Right kidney (tissue), 1 donor: ENCODE results near the gene SRPRB.
"Not testable (repeated sequence)": the region's sequence is repeated elsewhere in the genome, so short reads cannot be mapped to it uniquely, and the experiment has no call there.

Experiments used
- DNase-seq: peaks from one replicate; pipeline ENCODE4 v3.0.0-alpha.2; 2016

SRPRB gene

GRCh38 chr3:133777807-133778568 lies 27.6 kb upstream of the SRPRB start:
- DNase-seq = no peak

GRCh38 chr3:133779626-133780203 lies 25.9 kb upstream of the SRPRB start:
- no peak for DNase-seq

- not testable (repeated sequence) for DNase-seq
Measured at GRCh38 chr3:133780756-133781155, 24.9 kb upstream of the SRPRB start.

DNA sequence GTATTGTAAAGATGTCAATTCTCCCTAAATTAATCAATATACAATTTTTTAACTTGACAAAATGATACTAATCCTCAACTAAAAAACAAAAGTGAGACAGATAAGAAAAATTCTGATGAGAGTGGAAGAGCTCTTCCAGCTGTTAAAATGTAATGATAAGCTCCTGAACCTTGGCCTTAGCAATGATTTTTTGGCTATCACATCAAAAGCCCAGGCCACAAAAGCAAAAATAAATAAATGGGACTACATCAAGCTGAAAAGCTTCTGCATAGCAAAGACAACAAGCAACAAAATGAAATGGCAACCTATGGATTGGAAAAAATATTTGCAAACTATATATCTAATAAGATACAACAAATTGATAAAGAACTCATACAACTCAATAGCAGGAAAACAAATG lies 24.0 kb upstream of the SRPRB start:
- DNase-seq = no peak

- DNase-seq = no peak
Measured at GRCh38 chr3:133782454-133782853, 23.2 kb upstream of the SRPRB start.

- DNase-seq = no peak
Measured at GRCh38 chr3:133783762-133784161, 21.9 kb upstream of the SRPRB start.

DNA sequence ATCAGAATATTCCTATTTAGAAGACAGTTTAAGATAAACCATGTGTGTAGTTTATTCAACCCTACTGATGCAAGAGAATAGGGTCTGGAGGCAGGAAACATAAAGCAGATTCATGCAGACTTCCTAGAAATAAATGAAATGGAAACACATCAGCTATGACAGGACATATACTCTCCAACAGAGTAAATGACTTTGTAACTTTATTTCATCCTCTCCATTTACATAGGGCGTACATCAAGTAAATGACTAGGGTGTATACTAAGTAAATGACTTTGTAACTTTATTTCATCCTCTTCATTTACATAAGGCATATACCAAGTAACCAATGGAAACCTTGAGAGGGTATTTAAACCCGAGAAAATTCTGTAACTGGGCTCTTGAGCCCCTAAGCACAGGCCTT lies 17.6 kb upstream of the SRPRB start:
- DNase-seq = no peak

DNA sequence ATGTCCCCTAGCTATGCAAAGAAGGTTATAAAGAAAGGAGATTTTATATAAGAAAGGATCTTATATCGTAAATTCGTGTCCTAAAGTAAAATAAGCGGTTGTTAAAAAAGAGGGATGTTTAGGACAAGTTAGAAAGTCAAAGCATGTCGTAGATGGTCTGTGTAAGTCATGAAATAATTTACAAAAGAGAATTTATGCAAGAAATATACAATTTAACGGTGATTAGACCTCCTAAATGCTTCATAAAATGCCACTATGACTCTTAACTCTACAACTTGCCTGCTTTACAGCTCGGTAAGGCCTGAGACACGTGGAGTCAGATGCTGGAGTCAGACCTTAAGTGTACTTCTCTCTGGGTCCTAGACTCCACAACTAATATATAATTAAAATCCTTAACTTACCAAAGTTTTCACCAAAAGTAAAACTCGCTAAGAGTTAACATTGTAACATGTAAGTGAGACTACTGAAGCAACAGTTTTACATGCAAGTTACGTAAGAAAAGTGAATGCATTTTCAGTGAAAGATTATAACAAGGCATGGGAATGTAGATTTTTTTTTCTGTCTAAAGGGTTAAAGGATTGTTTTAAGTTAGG lies 13.3 kb upstream of the SRPRB start:
- DNase-seq = no peak

DNA sequence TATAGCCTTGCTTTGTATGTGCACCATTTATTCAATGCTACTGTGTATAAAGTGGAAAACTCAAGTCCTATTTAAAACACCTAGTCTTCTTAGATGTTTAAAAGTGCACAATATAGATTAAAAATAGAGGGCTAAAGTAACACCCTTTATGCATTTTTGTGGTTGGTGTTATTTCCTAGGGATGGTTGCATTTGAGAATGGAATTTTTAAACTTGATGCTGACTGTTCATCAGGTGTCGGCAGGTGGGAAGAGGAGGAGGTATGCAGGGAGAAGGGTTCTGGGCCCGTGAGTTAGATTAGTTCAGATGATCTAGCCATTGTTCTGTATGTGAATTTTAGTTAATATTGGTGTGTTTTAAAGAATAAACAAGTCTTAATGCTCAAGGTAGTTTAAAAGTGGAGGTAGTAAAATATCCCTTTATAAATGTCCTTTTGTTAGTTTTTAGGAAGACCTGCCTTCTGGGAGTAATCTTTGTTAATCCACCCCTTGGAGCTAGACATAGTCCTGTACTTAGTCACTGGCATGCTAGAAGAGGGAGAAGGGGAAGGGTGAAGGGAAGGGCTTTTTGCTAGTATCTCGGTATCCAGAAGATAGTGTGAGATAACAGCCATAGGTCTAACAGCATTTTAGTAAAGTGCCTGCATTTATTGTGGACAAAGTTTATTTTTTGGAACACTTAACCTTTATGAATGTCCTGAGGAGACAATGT lies 8.1 kb upstream of the SRPRB start:
- no peak for DNase-seq

- no peak for DNase-seq
Measured at GRCh38 chr3:133799794-133800585, 5.6 kb upstream of the SRPRB start.

GRCh38 chr3:133803469-133803868 lies 2.1 kb upstream of the SRPRB start:
- DNase-seq = no peak

DNA sequence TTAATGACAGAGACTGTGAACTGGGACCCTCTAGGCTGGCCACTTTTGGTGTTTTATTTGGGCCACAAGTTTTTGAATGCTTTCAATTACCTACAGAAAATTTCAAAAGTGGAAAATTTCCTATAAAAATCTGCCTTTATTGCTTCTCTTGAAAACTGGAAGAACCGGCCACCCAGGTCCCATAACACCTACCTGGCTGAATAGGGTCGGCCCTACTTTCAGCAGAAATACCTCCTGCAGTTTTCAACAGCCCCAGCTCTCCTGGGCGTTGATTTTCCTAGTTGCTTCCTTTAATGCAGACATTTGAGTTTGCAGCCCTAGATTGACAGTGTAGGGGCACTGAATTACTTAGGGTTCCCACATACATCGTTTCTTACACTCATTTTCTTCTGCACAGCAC lies 719 bp upstream of the SRPRB start:
- peak; percentile 12 for DNase-seq

- DNase-seq = no peak
Measured at GRCh38 chr3:133805384-133805701, 272 bp upstream of the SRPRB start.

- no peak for DNase-seq
Measured at GRCh38 chr3:133812872-133813271, 7.3 kb downstream of the SRPRB start.

DNA sequence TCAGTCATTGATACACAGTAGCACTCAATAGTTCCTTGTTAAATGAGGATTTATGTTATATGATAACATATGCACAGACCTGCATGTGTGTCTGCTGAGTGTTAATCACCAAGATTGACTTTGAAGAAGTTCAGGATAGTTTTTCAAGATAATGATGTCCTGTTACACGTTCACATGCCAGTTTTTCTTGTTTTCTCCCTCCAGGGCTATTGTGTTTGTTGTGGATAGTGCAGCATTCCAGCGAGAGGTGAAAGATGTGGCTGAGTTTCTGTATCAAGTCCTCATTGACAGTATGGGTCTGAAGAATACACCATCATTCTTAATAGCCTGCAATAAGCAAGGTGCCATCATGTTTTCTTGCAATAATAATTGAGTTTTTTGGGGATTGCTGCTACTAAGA lies 9.8 kb downstream of the SRPRB start:
- DNase-seq = no peak

DNA sequence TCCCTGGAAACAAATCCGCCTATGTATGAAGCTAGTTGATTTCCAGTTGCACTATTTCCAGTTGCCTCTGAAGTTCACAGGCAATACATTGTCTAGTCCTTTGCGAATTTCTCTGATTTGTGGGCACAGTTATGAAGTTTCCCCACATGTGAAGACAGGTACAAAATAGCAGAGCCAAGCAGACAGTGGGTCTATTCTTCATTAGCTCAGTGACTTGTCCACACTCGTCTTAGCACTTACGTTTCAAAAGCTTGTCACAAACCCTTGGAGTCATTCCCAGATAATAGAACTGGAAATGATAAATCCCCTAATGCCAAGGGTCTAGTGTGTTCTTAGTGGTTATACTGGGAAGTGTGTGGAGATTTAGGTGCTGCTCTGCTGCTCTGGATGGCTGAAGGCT lies 14.5 kb downstream of the SRPRB start:
- DNase-seq = no peak

DNA sequence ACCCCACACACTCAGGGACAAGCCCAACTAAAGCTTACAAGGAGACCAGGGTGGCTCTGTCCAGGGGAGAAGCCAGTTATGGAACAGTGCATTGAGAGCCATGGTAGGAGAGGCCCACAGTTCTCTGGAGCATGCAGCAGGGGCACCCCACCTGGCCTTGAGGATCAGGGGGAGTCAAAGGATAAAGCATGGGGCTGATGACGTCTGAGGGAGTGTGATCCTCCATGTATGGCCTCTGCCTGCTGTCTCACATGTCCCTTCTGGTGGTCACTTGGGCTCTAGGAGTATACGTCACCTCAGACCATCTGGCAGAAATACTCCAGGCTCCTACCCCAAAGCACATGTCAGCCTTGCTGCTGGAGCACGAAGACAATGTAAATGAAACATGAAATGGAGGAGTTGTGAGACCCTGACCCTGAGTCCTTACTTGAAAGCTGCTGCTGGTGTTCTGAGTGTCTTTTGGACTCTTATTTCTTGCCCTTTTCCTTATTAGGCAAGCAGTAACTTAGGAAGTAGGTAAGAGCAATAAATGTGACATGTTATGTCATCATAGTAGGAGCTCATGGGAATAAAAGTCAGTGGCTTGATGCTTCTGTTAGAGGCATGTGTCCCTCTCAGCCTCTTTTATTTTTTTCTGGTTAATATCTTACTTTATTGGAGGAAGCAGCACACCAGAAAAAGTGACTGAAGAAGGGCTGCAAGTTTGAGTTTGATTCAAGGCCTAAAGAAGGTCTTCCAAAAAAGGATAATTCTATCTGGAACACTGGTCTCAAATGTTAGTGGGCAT lies 15.5 kb downstream of the SRPRB start:
- DNase-seq = no peak

- DNase-seq = no peak
Measured at GRCh38 chr3:133821767-133822638, 16.4 kb downstream of the SRPRB start.

DNA sequence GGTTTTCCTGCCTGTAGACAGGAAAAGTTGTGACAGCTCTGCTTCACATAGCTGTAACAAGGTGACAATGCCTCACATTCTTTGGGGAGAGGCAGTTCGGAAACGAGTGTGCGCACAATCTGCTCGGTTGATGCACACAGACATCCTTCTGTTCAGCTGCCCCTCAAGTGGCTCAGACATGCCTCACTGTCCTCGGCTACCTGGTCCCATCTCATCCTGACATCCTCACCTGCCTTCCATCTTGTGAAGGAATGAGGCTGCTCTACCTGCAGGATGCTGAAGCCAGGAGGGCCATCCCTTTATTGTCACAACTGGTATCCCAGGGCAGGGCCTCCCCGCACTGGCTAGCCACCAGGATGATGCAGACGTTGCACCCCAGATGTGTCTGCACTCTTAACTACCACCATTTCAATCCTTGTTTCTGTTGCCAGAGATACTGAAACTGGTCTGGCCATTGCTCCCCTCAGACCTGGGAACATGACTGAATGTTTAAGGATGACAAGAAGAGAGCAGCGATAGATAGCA lies 19.4 kb downstream of the SRPRB start:
- no peak for DNase-seq

DNA sequence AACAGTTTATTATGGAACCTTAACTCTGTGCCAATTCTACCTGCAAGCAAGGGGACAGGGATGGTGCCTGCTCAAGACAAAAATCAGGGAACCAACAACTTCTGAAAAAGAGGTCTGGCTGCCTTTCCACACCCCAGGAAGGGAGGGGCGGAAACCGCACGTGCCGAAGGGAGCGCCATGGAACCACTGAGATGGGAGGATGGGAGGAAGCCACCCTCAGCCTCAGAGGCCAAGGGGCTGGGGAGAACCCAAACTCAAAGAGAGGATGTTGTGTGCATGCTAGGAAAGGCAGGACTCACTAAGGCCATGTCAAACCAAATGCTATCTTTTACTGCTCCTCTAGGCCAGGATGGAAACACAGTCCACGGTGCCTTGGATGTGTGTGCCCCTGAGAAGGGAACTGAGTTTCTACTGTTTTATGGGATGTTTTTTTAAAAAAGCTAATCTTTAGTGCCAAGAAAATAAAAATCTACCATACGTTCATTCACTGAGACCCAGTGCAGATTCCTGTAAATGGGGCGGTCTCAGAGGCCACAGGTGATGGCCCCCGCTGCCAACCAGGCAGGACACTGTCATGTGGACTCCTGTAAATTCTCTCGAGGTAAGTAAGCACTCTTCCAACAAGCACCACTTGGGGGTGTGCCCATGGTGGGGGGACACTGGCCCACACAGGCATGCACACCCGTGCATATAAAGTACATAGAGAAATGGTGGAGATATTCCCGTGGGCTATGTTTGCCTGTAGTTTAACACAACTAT lies 20.5 kb downstream of the SRPRB start:
- DNase-seq = no peak
